Calu3 (cell line): ENCODE measurements around the gene KCNK10. TPM values are rescaled to one million over a fixed set of nuclear protein-coding genes. Genes with fewer than 3 reads are reported as not detected.

Experiments used
- BruUV-seq: library from RNA; stranded (reverse); fragments of 400-500 nt; replicated peaks from 2 replicates; lab custom pipeline; 2021; lab: Mats Ljungman, UMichigan
- CTCF ChIA-PET: fragments of 300-600 bp; sonication (Branson Sonifier 250); formaldehyde crosslinking; loops from one replicate; lab custom pipeline; 2022; ENCODE audit warnings: antibody characterized with exemption; lab: Charles Lee
- DNase-seq: peaks from one replicate; pipeline ENCODE4 v3.0.0; 2022
- H3K27ac Mint-ChIP-seq: one replicate; pipeline ENCODE4 v1.8.0; 2022; ENCODE audit warnings: mixed read lengths; ENCODE audit not compliant: unreplicated experiment
- H3K27me3 Mint-ChIP-seq: one replicate; pipeline ENCODE4 v1.8.0; 2022; ENCODE audit warnings: mixed read lengths; ENCODE audit not compliant: unreplicated experiment
- H3K36me3 Mint-ChIP-seq: one replicate; pipeline ENCODE4 v1.8.0; 2022; ENCODE audit warnings: mild to moderate bottlenecking, moderate library complexity, mixed read lengths; ENCODE audit not compliant: insufficient read depth, unreplicated experiment
- H3K4me1 Mint-ChIP-seq: one replicate; pipeline ENCODE4 v1.8.0; 2022; ENCODE audit warnings: mild to moderate bottlenecking, low read depth, mixed read lengths; ENCODE audit not compliant: unreplicated experiment
- H3K4me3 Mint-ChIP-seq: one replicate; pipeline ENCODE4 v1.8.0; 2022; ENCODE audit warnings: mild to moderate bottlenecking, low read depth, moderate library complexity, mixed read lengths; ENCODE audit not compliant: unreplicated experiment
- H3K9me3 Mint-ChIP-seq: one replicate; pipeline ENCODE4 v1.8.0; 2022; ENCODE audit warnings: low read depth, mixed read lengths; ENCODE audit not compliant: unreplicated experiment
- CTCF ChIP-seq: fragments of 200-600 bp; IDR thresholded peaks from one replicate; pipeline ENCODE4 v1.8.0; 2022; ENCODE audit warnings: antibody characterized with exemption; ENCODE audit not compliant: unreplicated experiment
- intact Hi-C: fragments of 100-400 bp; cut with micrococcal nuclease; formaldehyde crosslinking; loops from one replicate; pipeline ENCODE4 v1.10.0; 2022; ENCODE audit not compliant: unreplicated experiment
- total RNA-seq: library from RNA; stranded (reverse); gene quantifications from 2 replicates; pipeline ENCODE4 v1.2.3, GENCODE V29; 2022

The KCNK10 gene
- total RNA-seq, 1 experiment from 2014 or later = not detected

- CTCF ChIA-PET = no interaction called here
- intact Hi-C loops = loop anchor here (5.0 kb wide), 3 partner anchors 173 to 367 kb away; no protein-coding TSS in a partner anchor
- Mint-ChIP-seq H3K4me3 (no peak overlapping the region), H3K9me3 (no peaks in the 10 kb centered on the region), H3K27ac (no peak overlapping the region), H3K36me3 (peaks cover 6% of the 10 kb centered on the region), H3K27me3 (no peaks in the 10 kb centered on the region), H3K4me1 (peaks cover 10% of the 10 kb centered on the region)
- BruUV-seq = no TSS peak
- TF ChIP-seq CTCF = no peak
- no peak for DNase-seq
These were observed 138.1 kb downstream of the KCNK10 start for GRCh38 chr14:88184956-88185355.

- CTCF ChIA-PET = interaction anchor here (1.1 kb wide), 1 partner anchor 8 kb away, joined by 3 read pairs; no protein-coding TSS in a partner anchor
- intact Hi-C loops = no loop called here
- DNase-seq = no peak
- BruUV-seq = no TSS peak
- Mint-ChIP-seq H3K36me3 (no peaks in the 10 kb centered on the region), H3K27ac (no peak overlapping the region), H3K27me3 (no peaks in the 10 kb centered on the region), H3K4me3 (no peak overlapping the region), H3K9me3 (no peaks in the 10 kb centered on the region), H3K4me1 (no peaks in the 10 kb centered on the region)
- no peak for TF ChIP-seq CTCF
These were observed 142.0 kb downstream of the KCNK10 start for GRCh38 chr14:88181072-88181471.

- H3K4me1 Mint-ChIP-seq = no peaks in the 10 kb centered on the region
- no peak for DNase-seq
- H3K4me3 Mint-ChIP-seq = no peak overlapping the region
- no peak for TF ChIP-seq CTCF
- no peak overlapping the region for H3K27ac Mint-ChIP-seq
- BruUV-seq = no TSS peak
- no peaks in the 10 kb centered on the region for H3K9me3 Mint-ChIP-seq
- CTCF ChIA-PET = no interaction called here
- intact Hi-C loops = no loop called here
- H3K27me3 Mint-ChIP-seq = no peaks in the 10 kb centered on the region
- H3K36me3 Mint-ChIP-seq = no peaks in the 10 kb centered on the region
These were observed 143.4 kb downstream of the KCNK10 start for GRCh38 chr14:88179716-88180115.

GRCh38 chr14:88170333-88170732 is 152.7 kb downstream of the KCNK10 start:
- no peak for TF ChIP-seq CTCF
- Mint-ChIP-seq H3K27me3 (no peaks in the 10 kb centered on the region), H3K27ac (no peak overlapping the region), H3K9me3 (peaks cover 2% of the 10 kb centered on the region), H3K36me3 (peaks cover 4% of the 10 kb centered on the region), H3K4me1 (peaks cover 16% of the 10 kb centered on the region), H3K4me3 (no peak overlapping the region)
- intact Hi-C loops = no loop called here
- BruUV-seq = no TSS peak
- DNase-seq = no peak
- CTCF ChIA-PET = no interaction called here
